Measurements from ENCODE around the gene TMEM185A. TPM values are rescaled to one million over a fixed set of nuclear protein-coding genes. Genes with fewer than 3 reads are reported as not detected.
"Not testable (repeated sequence)": the region's sequence is repeated elsewhere in the genome, so short reads cannot be mapped to it uniquely, and the experiment has no call there.

The TMEM185A gene
- total RNA-seq (2012; rRNA removed) = 8.6 and 13.1 TPM in 2 replicates

- peaks cover 3% of the 10 kb centered on the region for H3K36me3 ChIP-seq (ENCODE audit: insufficient read depth, low read length)
- peak within 1 kb of the TSS; percentile 81 for H3K4me2 ChIP-seq (ENCODE audit: low read length)
- H3K4me3 ChIP-seq (ENCODE audit: low read length) = peak within 1 kb of the TSS; percentile 88
- no peaks in the 10 kb centered on the region for H3K9me3 ChIP-seq (replicated peaks; ENCODE audit: low read length)
- H3K27me3 ChIP-seq (ENCODE audit: control insufficient read depth, insufficient read depth, low read length) = peaks cover 6% of the 10 kb centered on the region
- H3K9ac ChIP-seq (ENCODE audit: low read depth, low read length) = peak within 1 kb of the TSS; percentile 81
- peaks cover 8% of the 10 kb centered on the region for H3K4me1 ChIP-seq (ENCODE audit: control insufficient read depth, insufficient read depth, low read length)
These were observed at the start of gene TMEM185A for GRCh38 chrX:149631234-149632165. TSS of gene TMEM185A (minus strand) at chrX:149631792. CDS start at chrX:149631580, 212 bp downstream.

- Histone ChIP-seq H3K4me3 (ENCODE audit: low read length) (no peak overlapping the region), H3K4me2 (ENCODE audit: low read length) (no peak overlapping the region), H3K9ac (ENCODE audit: low read depth, low read length) (no peak overlapping the region), H3K36me3 (ENCODE audit: insufficient read depth, low read length) (no peaks in the 10 kb centered on the region), H3K27me3 (ENCODE audit: control insufficient read depth, insufficient read depth, low read length) (no peaks in the 10 kb centered on the region), H3K4me1 (ENCODE audit: control insufficient read depth, insufficient read depth, low read length) (no peaks in the 10 kb centered on the region), H3K9me3 (replicated peaks; ENCODE audit: low read length) (no peaks in the 10 kb centered on the region)
These were observed 49.6 kb upstream of the TMEM185A start for GRCh38 chrX:149681182-149681581.

DNA sequence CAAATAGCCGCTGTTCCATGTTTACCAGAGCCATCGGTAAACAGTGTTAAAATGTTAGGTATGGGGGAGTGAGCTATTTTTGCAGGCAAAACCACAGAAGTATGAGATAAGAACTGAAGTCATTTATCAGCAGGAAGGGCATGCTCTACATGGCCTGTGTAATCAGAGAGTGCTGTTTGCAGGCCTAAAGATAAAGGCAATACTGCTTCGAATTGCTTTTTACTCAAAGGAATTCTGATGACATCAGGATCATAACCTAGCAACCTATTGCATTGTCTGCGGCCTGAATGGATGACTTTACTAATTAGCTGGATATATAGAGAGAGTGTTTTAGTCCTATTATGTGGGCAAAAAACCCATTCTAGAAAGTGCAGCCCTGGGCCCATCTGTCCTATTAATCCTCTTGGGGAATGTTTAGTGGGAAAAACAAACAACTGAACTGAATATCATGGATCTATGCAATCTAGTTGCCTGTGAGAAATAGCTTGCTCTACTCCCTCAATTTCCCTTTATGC lies 47.6 kb upstream of the TMEM185A start:
- H3K4me1 ChIP-seq (ENCODE audit: control insufficient read depth, insufficient read depth, low read length); H3K27me3 ChIP-seq (ENCODE audit: control insufficient read depth, insufficient read depth, low read length); H3K36me3 ChIP-seq (ENCODE audit: insufficient read depth, low read length); H3K9me3 ChIP-seq (replicated peaks; ENCODE audit: low read length); H3K4me3 ChIP-seq (ENCODE audit: low read length); H3K9ac ChIP-seq (ENCODE audit: low read depth, low read length); H3K4me2 ChIP-seq (ENCODE audit: low read length): not testable (repeated sequence)

- H3K9me3 ChIP-seq (replicated peaks; ENCODE audit: low read length); H3K9ac ChIP-seq (ENCODE audit: low read depth, low read length): not testable (repeated sequence)
These were observed 44.0 kb upstream of the TMEM185A start for GRCh38 chrX:149675554-149675953.

DNA sequence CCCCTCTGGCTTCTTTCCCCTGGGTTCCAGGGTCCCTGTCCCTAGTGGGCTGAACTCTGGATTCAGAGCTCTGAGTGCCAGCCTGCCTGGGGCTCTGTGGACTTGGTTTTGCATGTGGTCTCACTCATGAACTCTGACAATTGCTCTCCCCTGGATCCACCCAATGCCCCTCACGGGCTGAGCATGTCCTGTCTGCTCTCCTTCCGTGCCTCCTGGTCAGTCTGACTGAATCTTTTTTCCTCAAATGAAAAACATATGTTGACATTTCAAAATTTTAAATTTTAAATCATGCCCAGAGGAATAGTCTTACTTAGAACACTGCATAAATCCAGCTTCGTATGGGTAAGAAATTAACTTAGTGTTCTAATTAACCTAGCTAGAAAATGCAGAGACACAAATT lies 43.5 kb upstream of the TMEM185A start:
- H3K4me3 ChIP-seq (ENCODE audit: low read length) = not testable (repeated sequence)

More at GRCh38 chrX:149675554-149675953, 44.0 kb upstream of the TMEM185A start:
- not testable (repeated sequence) for H3K4me3 ChIP-seq (ENCODE audit: low read length); H3K4me1 ChIP-seq (ENCODE audit: control insufficient read depth, insufficient read depth, low read length); H3K4me2 ChIP-seq (ENCODE audit: low read length); H3K36me3 ChIP-seq (ENCODE audit: insufficient read depth, low read length); H3K27me3 ChIP-seq (ENCODE audit: control insufficient read depth, insufficient read depth, low read length)

GRCh38 chrX:149660613-149661012 lies 29.0 kb upstream of the TMEM185A start:
- not testable (repeated sequence) for H3K4me2 ChIP-seq (ENCODE audit: low read length); H3K9me3 ChIP-seq (replicated peaks; ENCODE audit: low read length); H3K36me3 ChIP-seq (ENCODE audit: insufficient read depth, low read length); H3K27me3 ChIP-seq (ENCODE audit: control insufficient read depth, insufficient read depth, low read length); H3K9ac ChIP-seq (ENCODE audit: low read depth, low read length); H3K4me1 ChIP-seq (ENCODE audit: control insufficient read depth, insufficient read depth, low read length); H3K4me3 ChIP-seq (ENCODE audit: low read length)

More for the DNA sequence above, 43.5 kb upstream of the TMEM185A start:
- not testable (repeated sequence) for H3K27me3 ChIP-seq (ENCODE audit: control insufficient read depth, insufficient read depth, low read length); H3K4me2 ChIP-seq (ENCODE audit: low read length); H3K9me3 ChIP-seq (replicated peaks; ENCODE audit: low read length); H3K9ac ChIP-seq (ENCODE audit: low read depth, low read length); H3K4me1 ChIP-seq (ENCODE audit: control insufficient read depth, insufficient read depth, low read length); H3K36me3 ChIP-seq (ENCODE audit: insufficient read depth, low read length)

- not testable (repeated sequence) for H3K4me3 ChIP-seq (ENCODE audit: low read length); H3K4me2 ChIP-seq (ENCODE audit: low read length); H3K9ac ChIP-seq (ENCODE audit: low read depth, low read length); H3K27me3 ChIP-seq (ENCODE audit: control insufficient read depth, insufficient read depth, low read length); H3K4me1 ChIP-seq (ENCODE audit: control insufficient read depth, insufficient read depth, low read length); H3K9me3 ChIP-seq (replicated peaks; ENCODE audit: low read length); H3K36me3 ChIP-seq (ENCODE audit: insufficient read depth, low read length)
These were observed 24.8 kb upstream of the TMEM185A start for GRCh38 chrX:149656260-149656884.

DNA sequence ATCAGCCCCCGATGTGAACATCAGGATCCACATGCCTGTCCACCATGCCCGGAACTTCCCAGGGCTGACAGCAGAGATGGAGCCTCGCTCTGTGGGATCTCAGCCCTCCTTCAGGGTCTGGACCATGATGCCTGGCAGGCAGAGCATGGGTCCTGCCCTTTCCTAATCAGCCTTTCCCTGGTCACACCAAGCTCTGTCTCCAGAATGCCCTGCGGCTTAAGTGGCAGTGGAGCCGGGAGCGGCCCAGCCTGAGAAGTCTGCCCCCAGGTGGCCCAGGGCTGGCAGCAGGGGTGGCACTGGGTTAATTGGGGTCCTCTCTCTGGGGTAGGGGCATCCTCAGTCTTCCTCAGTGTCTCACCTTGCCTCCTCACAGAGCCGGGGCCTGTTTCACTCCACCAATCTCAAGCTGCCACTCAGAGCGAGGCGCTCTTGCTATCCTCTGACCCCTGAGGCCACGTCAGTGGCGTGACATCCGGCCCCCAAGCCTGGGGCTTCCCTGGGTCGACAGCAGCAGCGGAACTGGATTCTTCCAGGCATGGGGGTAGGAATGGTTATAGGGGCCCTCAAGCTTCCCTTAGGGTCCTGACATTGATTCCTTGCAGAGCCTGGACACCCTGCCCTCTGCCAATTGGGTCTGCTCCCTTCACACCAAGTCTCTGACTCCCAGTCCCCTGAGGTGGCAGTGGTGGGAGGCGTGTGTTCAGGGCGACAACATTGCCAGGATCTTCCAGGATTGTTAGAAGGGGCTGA lies 20.8 kb upstream of the TMEM185A start:
- H3K9ac ChIP-seq (ENCODE audit: low read depth, low read length) = no peak overlapping the region
- H3K9me3 ChIP-seq (replicated peaks; ENCODE audit: low read length) = no peaks in the 10 kb centered on the region
- H3K27me3 ChIP-seq (ENCODE audit: control insufficient read depth, insufficient read depth, low read length) = no peaks in the 10 kb centered on the region
- no peaks in the 10 kb centered on the region for H3K4me1 ChIP-seq (ENCODE audit: control insufficient read depth, insufficient read depth, low read length)
- H3K4me3 ChIP-seq (ENCODE audit: low read length) = no peak overlapping the region
- no peak overlapping the region for H3K4me2 ChIP-seq (ENCODE audit: low read length)
- H3K36me3 ChIP-seq (ENCODE audit: insufficient read depth, low read length) = no peaks in the 10 kb centered on the region

DNA sequence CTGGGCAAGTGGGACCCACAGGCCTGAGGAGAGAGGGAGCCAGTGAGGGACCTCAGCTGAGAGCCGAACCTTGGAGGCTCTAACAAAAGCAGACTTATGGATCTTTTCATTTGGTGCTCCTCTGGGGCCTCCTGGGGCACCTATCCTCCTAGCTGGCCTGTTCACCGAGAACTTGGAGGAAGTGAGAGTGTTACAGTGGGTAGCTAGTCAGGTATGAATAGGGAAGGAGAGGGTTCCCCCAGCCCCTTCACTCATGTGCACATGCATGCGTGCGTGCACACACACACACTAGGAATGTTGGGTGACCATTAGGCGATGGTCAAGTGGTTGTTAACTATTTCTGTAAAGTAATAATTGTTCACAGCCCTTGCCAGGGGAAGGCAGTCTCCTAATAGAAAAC lies 18.6 kb upstream of the TMEM185A start:
- no peaks in the 10 kb centered on the region for H3K9me3 ChIP-seq (replicated peaks; ENCODE audit: low read length)
- no peaks in the 10 kb centered on the region for H3K4me1 ChIP-seq (ENCODE audit: control insufficient read depth, insufficient read depth, low read length)
- H3K27me3 ChIP-seq (ENCODE audit: control insufficient read depth, insufficient read depth, low read length) = no peaks in the 10 kb centered on the region
- no peak overlapping the region for H3K4me3 ChIP-seq (ENCODE audit: low read length)
- H3K9ac ChIP-seq (ENCODE audit: low read depth, low read length) = no peak overlapping the region
- H3K36me3 ChIP-seq (ENCODE audit: insufficient read depth, low read length) = no peaks in the 10 kb centered on the region
- no peak overlapping the region for H3K4me2 ChIP-seq (ENCODE audit: low read length)

- Histone ChIP-seq H3K9ac (ENCODE audit: low read depth, low read length) (no peak overlapping the region), H3K4me3 (ENCODE audit: low read length) (no peak overlapping the region), H3K4me1 (ENCODE audit: control insufficient read depth, insufficient read depth, low read length) (no peaks in the 10 kb centered on the region), H3K36me3 (ENCODE audit: insufficient read depth, low read length) (no peaks in the 10 kb centered on the region), H3K4me2 (ENCODE audit: low read length) (no peak overlapping the region), H3K9me3 (replicated peaks; ENCODE audit: low read length) (no peaks in the 10 kb centered on the region), H3K27me3 (ENCODE audit: control insufficient read depth, insufficient read depth, low read length) (no peaks in the 10 kb centered on the region)
These were observed 17.3 kb upstream of the TMEM185A start for GRCh38 chrX:149648932-149649331.

- H3K4me2 ChIP-seq (ENCODE audit: low read length) = no peak overlapping the region
- H3K36me3 ChIP-seq (ENCODE audit: insufficient read depth, low read length) = no peaks in the 10 kb centered on the region
- H3K9ac ChIP-seq (ENCODE audit: low read depth, low read length) = no peak overlapping the region
- H3K9me3 ChIP-seq (replicated peaks; ENCODE audit: low read length) = no peaks in the 10 kb centered on the region
- no peaks in the 10 kb centered on the region for H3K27me3 ChIP-seq (ENCODE audit: control insufficient read depth, insufficient read depth, low read length)
- no peaks in the 10 kb centered on the region for H3K4me1 ChIP-seq (ENCODE audit: control insufficient read depth, insufficient read depth, low read length)
- H3K4me3 ChIP-seq (ENCODE audit: low read length) = no peak overlapping the region
These were observed 15.9 kb upstream of the TMEM185A start for GRCh38 chrX:149647505-149647904.

Measured in skeletal muscle satellite cell (primary cell).